ENCODE data around the gene MAOB. TPM values are rescaled to one million over a fixed set of nuclear protein-coding genes. Genes with fewer than 3 reads are reported as not detected.
"Not testable (repeated sequence)": the region's sequence is repeated elsewhere in the genome, so short reads cannot be mapped to it uniquely, and the experiment has no call there.

MAOB gene
- 4.9 TPM for total RNA-seq

DNA sequence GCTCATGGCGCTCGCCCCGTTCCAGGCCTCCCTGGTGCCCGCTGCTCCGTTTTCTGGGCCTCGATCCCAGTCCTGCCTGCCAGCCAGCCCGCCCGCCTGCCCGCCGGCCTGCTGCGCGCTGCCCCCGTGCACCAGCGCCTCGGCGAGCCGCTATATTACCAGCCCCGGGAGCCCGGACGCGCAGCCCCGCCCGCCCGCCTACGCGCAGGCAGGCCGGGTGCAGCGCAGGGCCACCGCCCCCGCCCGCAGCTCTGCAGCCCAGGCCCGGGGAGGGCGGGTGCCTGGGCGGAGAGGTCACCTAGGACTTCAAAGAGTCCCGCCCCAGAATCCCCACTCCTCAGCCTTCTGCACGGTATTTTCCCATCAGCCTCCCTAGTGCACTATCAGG lies at the start of gene MAOB:
Gene MAOB, minus strand, starts transcription at position 157 of the 388 bp plus-strand sequence. Its CDS starts 151 bp downstream, at position 6.
- FAIRE-seq, result no peak

GRCh38 chrX:43922032-43922431 lies 39.8 kb upstream of the MAOB start:
- FAIRE-seq; DNase-seq (ENCODE audit: low spot score in 2 of 2): not testable (repeated sequence)

More for the DNA sequence above, at the start of gene MAOB:
- DNase-seq (ENCODE audit: low spot score in 2 of 2), result peak in 1 of 2 donors; percentile 46

GRCh38 chrX:43910772-43911171 lies 28.5 kb upstream of the MAOB start:
- FAIRE-seq, result not testable (repeated sequence)

DNA sequence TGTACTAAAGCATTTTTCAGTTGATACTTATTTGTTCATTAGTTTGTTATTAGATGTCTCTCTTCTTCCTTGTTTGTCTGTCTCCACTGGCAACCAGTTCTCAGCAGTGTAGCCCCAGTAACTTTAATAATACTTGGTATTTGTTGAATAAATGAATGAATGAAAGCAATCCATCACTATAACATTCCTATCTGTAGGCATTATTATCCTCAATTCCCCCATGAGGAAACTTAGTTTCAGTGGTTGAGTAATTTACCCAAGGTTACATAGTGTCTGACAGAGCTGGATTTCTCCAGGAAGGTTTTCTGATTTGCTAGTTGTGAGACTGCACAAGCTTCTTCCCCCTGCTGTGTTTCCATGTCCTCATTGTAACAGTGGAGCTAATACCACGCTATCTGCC lies 27.8 kb upstream of the MAOB start:
- FAIRE-seq (no peak), DNase-seq (ENCODE audit: low spot score in 2 of 2) (no peak)

More at GRCh38 chrX:43910772-43911171, 28.5 kb upstream of the MAOB start:
- not testable (repeated sequence) for DNase-seq (ENCODE audit: low spot score in 2 of 2)

GRCh38 chrX:43909141-43909540 lies 26.9 kb upstream of the MAOB start:
- DNase-seq (ENCODE audit: low spot score in 2 of 2) (no peak), FAIRE-seq (no peak)

DNA sequence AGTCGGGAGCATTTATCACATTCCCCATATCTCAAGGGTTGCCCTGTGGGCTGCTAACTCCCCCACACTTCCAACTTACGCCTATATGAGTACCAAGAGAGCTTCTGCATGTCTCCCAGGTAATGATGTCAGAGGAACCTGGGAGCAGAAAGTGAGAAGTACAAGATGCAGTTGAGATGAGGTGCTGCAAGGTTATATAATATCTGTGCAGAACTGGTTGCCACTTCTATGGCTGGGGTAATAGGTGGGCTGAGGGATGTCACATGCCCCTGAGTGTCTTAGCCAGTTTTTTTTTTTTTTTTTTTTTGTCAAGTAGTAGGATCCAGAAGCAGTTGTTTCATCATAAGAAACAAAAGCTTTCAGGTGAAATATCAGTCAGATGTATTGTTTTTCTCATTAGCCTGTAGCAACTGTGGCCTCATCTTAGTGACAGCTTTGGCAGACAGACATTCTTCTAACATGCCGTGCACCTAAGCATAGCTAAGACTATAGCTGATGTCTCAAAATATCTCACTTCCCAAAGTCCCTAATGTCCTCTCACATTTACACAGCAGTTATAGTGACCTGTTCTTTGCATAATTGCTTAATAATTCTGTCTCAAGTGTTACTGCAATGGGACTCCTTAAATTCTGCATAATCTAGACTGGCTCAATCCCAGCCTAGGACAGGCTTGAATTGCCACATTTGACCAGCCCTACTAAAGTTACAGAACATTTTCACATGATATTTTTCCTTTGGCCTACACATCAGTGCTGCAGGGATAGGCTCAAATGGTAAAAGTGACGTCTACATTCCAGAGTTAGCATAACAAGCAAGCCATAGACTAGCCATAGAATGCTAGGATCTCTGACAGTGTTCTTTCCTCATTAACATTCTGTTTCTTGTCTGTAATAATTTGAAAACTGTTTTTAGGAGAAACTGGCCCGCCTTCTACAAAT lies 17.9 kb upstream of the MAOB start:
- FAIRE-seq (no peak), DNase-seq (ENCODE audit: low spot score in 2 of 2) (no peak)

GRCh38 chrX:43898406-43899035 lies 16.3 kb upstream of the MAOB start:
- DNase-seq (ENCODE audit: low spot score in 2 of 2), result no peak
- no peak for FAIRE-seq

GRCh38 chrX:43897290-43897689 lies 15.0 kb upstream of the MAOB start:
- FAIRE-seq (peak; percentile 48), DNase-seq (ENCODE audit: low spot score in 2 of 2) (no peak)

GRCh38 chrX:43892336-43892870 lies 10.2 kb upstream of the MAOB start:
- FAIRE-seq (no peak), DNase-seq (ENCODE audit: low spot score in 2 of 2) (no peak)

GRCh38 chrX:43885617-43886016 lies 3.4 kb upstream of the MAOB start:
- no peak for DNase-seq (ENCODE audit: low spot score in 2 of 2)
- FAIRE-seq, result no peak

GRCh38 chrX:43881410-43882293 lies 598 bp downstream of the MAOB start:
- no peak for DNase-seq (ENCODE audit: low spot score in 2 of 2)
- no peak for FAIRE-seq

DNA sequence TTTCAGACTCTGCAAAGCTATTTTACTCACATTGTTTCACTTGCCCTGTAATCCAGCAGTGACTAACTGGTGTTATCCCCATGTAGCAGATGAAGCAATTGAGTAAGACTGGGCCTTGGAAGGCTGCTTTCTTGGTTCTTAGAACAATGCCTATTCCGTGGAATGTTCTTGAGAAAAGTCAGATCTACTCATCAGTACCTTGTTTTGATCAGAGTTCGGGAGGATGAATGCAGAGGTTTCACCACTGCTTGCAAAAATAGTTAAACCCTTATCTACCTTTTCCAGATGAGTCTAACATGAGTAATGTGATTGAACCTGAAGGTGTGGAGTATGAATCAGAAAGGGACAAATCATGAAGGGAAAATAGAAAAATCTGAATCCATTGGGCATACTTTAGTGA lies 1.8 kb downstream of the MAOB start:
- DNase-seq (ENCODE audit: low spot score in 2 of 2), result no peak
- FAIRE-seq, result no peak

GRCh38 chrX:43878906-43879526 lies 3.2 kb downstream of the MAOB start:
- no peak for DNase-seq (ENCODE audit: low spot score in 2 of 2)
- FAIRE-seq, result no peak

DNA sequence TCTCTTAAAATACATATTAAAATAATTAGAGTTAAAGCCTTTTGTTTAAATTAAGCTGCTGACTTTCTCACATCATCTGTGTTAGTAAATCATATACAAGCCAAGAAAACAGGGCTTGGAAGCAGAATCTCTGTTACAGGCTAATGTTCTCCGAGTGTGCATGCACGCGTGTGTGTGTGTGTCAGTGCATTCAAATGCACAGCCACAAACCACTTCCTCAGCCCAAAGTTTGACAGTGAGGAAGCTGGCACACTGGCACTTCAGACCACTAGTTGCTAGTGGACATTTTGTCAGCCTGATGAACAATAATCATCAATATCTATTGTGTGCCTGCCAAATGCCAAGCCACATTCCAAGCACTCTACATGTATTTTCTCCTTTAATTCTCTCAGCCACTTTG lies 5.6 kb downstream of the MAOB start:
- DNase-seq (ENCODE audit: low spot score in 2 of 2) (no peak), FAIRE-seq (no peak)

GRCh38 chrX:43870758-43871419 lies 11.4 kb downstream of the MAOB start:
- DNase-seq (ENCODE audit: low spot score in 2 of 2) (no peak), FAIRE-seq (no peak)

DNA sequence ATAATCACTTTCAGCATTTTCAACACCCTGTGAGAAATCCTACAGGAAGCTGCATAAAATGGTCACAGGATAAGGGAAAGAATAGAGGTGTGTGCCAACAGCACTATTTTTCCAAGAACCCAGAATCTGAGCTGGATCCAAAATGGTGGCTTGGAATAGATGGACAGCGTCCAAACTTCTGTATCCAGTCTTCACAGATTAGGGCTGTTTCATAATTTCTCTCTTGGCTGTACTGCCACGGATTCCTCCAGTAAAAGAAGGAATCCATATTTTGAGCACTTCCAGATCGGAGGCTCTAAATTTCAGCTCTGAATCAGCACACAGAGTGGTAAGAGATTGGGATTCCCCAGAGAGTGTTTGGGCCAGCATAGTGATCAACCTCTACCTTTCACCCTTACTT lies 12.2 kb downstream of the MAOB start:
- FAIRE-seq, result no peak
- DNase-seq (ENCODE audit: low spot score in 2 of 2), result no peak

- DNase-seq (ENCODE audit: low spot score in 2 of 2), result no peak
- no peak for FAIRE-seq
These were observed 13.5 kb downstream of the MAOB start for GRCh38 chrX:43868791-43869190.

DNA sequence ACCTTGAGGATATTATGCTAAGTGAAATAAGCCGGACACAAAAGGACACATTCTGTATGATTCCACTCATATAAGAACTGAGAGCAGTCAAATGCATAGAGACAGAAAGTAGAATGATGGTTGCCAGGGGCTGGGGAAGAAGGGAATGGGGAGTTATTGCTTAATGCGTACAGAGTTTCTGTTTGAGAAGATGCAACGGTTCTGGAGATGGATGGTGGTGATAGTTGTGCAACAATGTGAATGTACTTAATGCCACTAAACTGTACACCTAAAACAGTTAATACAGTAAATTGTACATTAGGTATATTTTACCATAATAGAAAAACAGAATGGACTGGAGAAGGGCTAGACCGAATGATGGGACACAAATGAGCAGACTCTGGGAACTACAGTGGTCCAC lies 15.8 kb downstream of the MAOB start:
- FAIRE-seq, result no peak
- DNase-seq (ENCODE audit: low spot score in 2 of 2), result no peak

DNA sequence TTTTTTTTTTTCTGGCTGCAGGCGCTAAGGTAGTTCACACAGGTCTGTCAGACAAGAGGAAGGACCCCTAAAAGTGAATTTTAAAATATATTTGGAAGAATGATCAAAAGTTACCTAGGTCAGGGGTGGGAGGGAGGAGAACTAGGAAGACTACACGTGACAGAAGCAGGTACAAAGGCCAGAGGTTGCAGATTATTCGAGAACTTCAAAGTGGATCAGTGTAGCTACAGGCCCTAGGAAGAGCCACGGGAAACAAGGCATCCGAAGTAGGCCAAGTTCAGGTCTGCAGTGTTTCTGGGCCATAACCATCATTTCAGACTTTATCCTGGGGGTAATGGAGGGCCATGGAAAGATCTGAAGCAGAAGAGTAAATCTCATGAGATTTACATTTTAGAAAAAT lies 16.5 kb downstream of the MAOB start:
- no peak for DNase-seq (ENCODE audit: low spot score in 2 of 2)
- FAIRE-seq, result no peak

All from frontal cortex (tissue), 4 donors.